Panc1 (cell line): ENCODE measurements around the gene CKAP2L. TPM values are rescaled to one million over a fixed set of nuclear protein-coding genes. Genes with fewer than 3 reads are reported as not detected.

ENCODE experiments used
- ATAC-seq: fragments of 200-7000 bp; cut with Tn5 transposase; 2 replicates; pipeline ENCODE4 v1.9.1; 2020; ENCODE audit warnings: mild to moderate bottlenecking, moderate library complexity
- Bru-seq: library from RNA; stranded (reverse); fragments of 400-500 nt; gene quantifications from one replicate; lab custom pipeline; 2021; lab: Mats Ljungman, UMichigan
- BruChase-seq, 2 experiments: library from RNA; stranded (reverse); fragments of 400-500 nt; gene quantifications; one replicate each; lab custom pipeline; 2021; lab: Mats Ljungman, UMichigan
- BruUV-seq: library from RNA; stranded (reverse); fragments of 400-500 nt; replicated peaks from 2 replicates; lab custom pipeline; 2021; lab: Mats Ljungman, UMichigan
- CTCF ChIA-PET: fragments of 300-600 bp; sonication (Branson Sonifier 250); formaldehyde crosslinking; loops from one replicate; lab custom pipeline; 2022; ENCODE audit warnings: antibody characterized with exemption; lab: Charles Lee
- POLR2A ChIA-PET: fragments of 300-600 bp; sonication (Branson Sonifier 250); formaldehyde crosslinking; loops from one replicate; lab custom pipeline; 2022; ENCODE audit warnings: antibody characterized with exemption; lab: Charles Lee
- DNase-seq: peaks from one replicate; pipeline ENCODE4 v3.0.0-alpha.2; 2010; ENCODE audit warnings: low read depth, low spot score
- H3K27ac ChIP-seq: 2 replicates; pipeline ENCODE4 v1.5.1; 2011; ENCODE audit warnings: mild to moderate bottlenecking, low read length, inconsistent platforms
- H3K27me3 ChIP-seq: fragments of 200-500 bp; sonication (Bioruptor generic); 2 replicates; pipeline ENCODE4 v1.6.0; 2014; ENCODE audit warnings: low read length, inconsistent platforms; ENCODE audit not compliant: control insufficient read depth, insufficient read depth
- H3K36me3 ChIP-seq: fragments of 200-500 bp; sonication (Bioruptor generic); 2 replicates; pipeline ENCODE4 v1.5.1; 2014; ENCODE audit warnings: inconsistent platforms, mild to moderate bottlenecking, low read length, moderate library complexity; ENCODE audit not compliant: control insufficient read depth, insufficient read depth
- H3K4me1 ChIP-seq: 2 replicates; pipeline ENCODE4 v1.5.1; 2011; ENCODE audit warnings: inconsistent platforms, mild to moderate bottlenecking, low read length, moderate library complexity; ENCODE audit not compliant: control insufficient read depth, insufficient read depth
- H3K4me3 ChIP-seq, 2 experiments: 2 replicates each; pipeline ENCODE4 v1.5.1; 2011 to 2012; ENCODE audit warnings: low read depth in 2 of 2, low read length in 2 of 2, mild to moderate bottlenecking in 2 of 2, inconsistent platforms in 1 of 2, moderate library complexity in 1 of 2
- H3K9me3 ChIP-seq: fragments of 200-500 bp; sonication (Bioruptor generic); 2 replicates; pipeline ENCODE4 v1.5.1; 2014; ENCODE audit warnings: low read depth, mild to moderate bottlenecking, inconsistent platforms, low read length, moderate library complexity; ENCODE audit not compliant: control insufficient read depth, insufficient read depth
- CTCF ChIP-seq: fragments of 450-650 bp; IDR thresholded peaks from 2 replicates; pipeline ENCODE4 v1.5.1; 2017; ENCODE audit warnings: mild to moderate bottlenecking
- POLR2AphosphoS5 ChIP-seq: IDR thresholded peaks from 2 replicates; pipeline ENCODE4 v1.6.1; 2012; ENCODE audit warnings: mild to moderate bottlenecking, low read depth, low read length, moderate library complexity
- REST ChIP-seq, 2 experiments: IDR thresholded peaks; 2 replicates each; pipeline ENCODE4 v1.6.1; 2011 to 2012; ENCODE audit warnings: low read depth in 2 of 2, control low read depth in 1 of 2, low read length in 1 of 2, mild to moderate bottlenecking in 1 of 2, moderate library complexity in 1 of 2; ENCODE audit not compliant: insufficient read depth in 1 of 2
- SIN3A ChIP-seq: IDR thresholded peaks from 2 replicates; pipeline ENCODE4 v1.6.1; 2012; ENCODE audit warnings: low read depth, mild to moderate bottlenecking, low read length, moderate library complexity, borderline replicate concordance; ENCODE audit not compliant: insufficient read depth
- TCF7L2 ChIP-seq: IDR thresholded peaks from 2 replicates; pipeline ENCODE4 v1.6.1; 2011; ENCODE audit warnings: mild to moderate bottlenecking, low read depth, low read length, inconsistent platforms
- in situ Hi-C: cut with HindIII; loops from 2 replicates; pipeline ENCODE4 v1.10.0; 2016; ENCODE audit warnings: low sequenced_read_pairs, low pct_unique_long_range_greater_than_20kb
- intact Hi-C: fragments of 100-400 bp; cut with micrococcal nuclease; formaldehyde crosslinking; loops from one replicate; pipeline ENCODE4 v1.10.0; 2022; ENCODE audit not compliant: unreplicated experiment
- long read RNA-seq: library from polyadenylated mRNA; unstranded; transcript quantifications from one replicate; pipeline ENCODE4 v2.0.0, GENCODE V29; 2021; ENCODE audit not compliant: unreplicated experiment
- polyA plus RNA-seq: library from polyadenylated mRNA; unstranded; fragments of >200 nt; gene quantifications from one replicate; pipeline ENCODE4 v1.2.1, GENCODE V29; 2012; ENCODE audit warnings: missing spikeins; ENCODE audit not compliant: insufficient read length
- total RNA-seq: library from RNA; stranded (reverse); gene quantifications from one replicate; pipeline ENCODE4 v1.2.1, GENCODE V29; 2021; ENCODE audit not compliant: unreplicated experiment

CKAP2L gene
- total RNA-seq (27.0 TPM), Bru-seq, nascent RNA (percentile 89 among the genes with signal in this experiment), BruChase-seq, experiment 1, labeled RNA remaining after a 2-hour chase (percentile 87 among the genes with signal in this experiment), BruChase-seq, experiment 2, labeled RNA remaining after a 6-hour chase (percentile 79 among the genes with signal in this experiment)
- 3.9 TPM for polyA plus RNA-seq
- long read RNA-seq, full-length matches to known transcripts: 2 of 28 reads
- long read RNA-seq, partial matches to known transcripts: 20 of 28 reads
- long read RNA-seq, other reads (novel, unspliced or antisense): 6 of 28 reads

GRCh38 chr2:112764071-112765044 is at the start of gene CKAP2L:
TSS of gene CKAP2L (minus strand) at chr2:112764609. CDS start at chr2:112764598, 11 bp downstream.
- ATAC-seq (peak; percentile 98), DNase-seq (peak; percentile 93)
- peak within 1 kb of the TSS; percentile 81 to 88 for H3K4me3 ChIP-seq
- intact Hi-C loops: no loop called here
- peaks cover 11% of the 10 kb centered on the region for H3K4me1 ChIP-seq
- no peaks in the 10 kb centered on the region for H3K27me3 ChIP-seq
- no peaks in the 10 kb centered on the region; the same call in 1 of the 2 replicates for H3K9me3 ChIP-seq
- peaks cover 22% of the 10 kb centered on the region for H3K36me3 ChIP-seq
- BruUV-seq: TSS peak; percentile 87
- CTCF ChIA-PET: interaction anchor here (0.8 kb wide), 1 partner anchor 139 kb away, joined by 4 read pairs; no protein-coding TSS in a partner anchor
- H3K27ac ChIP-seq: peak within 1 kb of the TSS; percentile 90
- POLR2A ChIA-PET: no interaction called here
- peak; percentile 93 for TF ChIP-seq TCF7L2
- peak; percentile 100 for TF ChIP-seq SIN3A
- no peak for TF ChIP-seq REST (IDR thresholded peaks at IDR 0.05; ENCODE audit: insufficient read depth in 1 of 2, low read depth in 2 of 2, low read length in 1 of 2)
- no peak for TF ChIP-seq CTCF
- peak; percentile 65 for TF ChIP-seq POLR2AphosphoS5
- in situ Hi-C loops: no loop called here

GRCh38 chr2:112813280-112813966 is 49.0 kb upstream of the CKAP2L start:
- ChIA-PET CTCF (no interaction called here), POLR2A (no interaction called here)
- Histone ChIP-seq H3K27me3 (no peaks in the 10 kb centered on the region), H3K9me3 (no peaks in the 10 kb centered on the region), H3K4me1 (no peaks in the 10 kb centered on the region), H3K4me3 (no peak overlapping the region), H3K27ac (no peak overlapping the region; the same call in 1 of the 2 replicates), H3K36me3 (no peaks in the 10 kb centered on the region)
- BruUV-seq: no TSS peak
- DNase-seq: no peak
- TF ChIP-seq TCF7L2 (no peak), CTCF (no peak), SIN3A (no peak), POLR2AphosphoS5 (no peak), REST (IDR thresholded peaks at IDR 0.05; ENCODE audit: insufficient read depth in 1 of 2, low read depth in 2 of 2, low read length in 1 of 2) (no peak)
- ATAC-seq: no peak
- intact Hi-C loops (no loop called here), in situ Hi-C loops (no loop called here)
